NCI-H2029 (cell line): ENCODE results near the gene MLC1.
A peak's percentile ranks its signal among the peaks of the same experiment; 100 is the strongest.

Experiments
- DNase-seq: peaks from one replicate; lab custom pipeline; 2025; lab: John Stamatoyannopoulos, UW

MLC1 gene

DNA sequence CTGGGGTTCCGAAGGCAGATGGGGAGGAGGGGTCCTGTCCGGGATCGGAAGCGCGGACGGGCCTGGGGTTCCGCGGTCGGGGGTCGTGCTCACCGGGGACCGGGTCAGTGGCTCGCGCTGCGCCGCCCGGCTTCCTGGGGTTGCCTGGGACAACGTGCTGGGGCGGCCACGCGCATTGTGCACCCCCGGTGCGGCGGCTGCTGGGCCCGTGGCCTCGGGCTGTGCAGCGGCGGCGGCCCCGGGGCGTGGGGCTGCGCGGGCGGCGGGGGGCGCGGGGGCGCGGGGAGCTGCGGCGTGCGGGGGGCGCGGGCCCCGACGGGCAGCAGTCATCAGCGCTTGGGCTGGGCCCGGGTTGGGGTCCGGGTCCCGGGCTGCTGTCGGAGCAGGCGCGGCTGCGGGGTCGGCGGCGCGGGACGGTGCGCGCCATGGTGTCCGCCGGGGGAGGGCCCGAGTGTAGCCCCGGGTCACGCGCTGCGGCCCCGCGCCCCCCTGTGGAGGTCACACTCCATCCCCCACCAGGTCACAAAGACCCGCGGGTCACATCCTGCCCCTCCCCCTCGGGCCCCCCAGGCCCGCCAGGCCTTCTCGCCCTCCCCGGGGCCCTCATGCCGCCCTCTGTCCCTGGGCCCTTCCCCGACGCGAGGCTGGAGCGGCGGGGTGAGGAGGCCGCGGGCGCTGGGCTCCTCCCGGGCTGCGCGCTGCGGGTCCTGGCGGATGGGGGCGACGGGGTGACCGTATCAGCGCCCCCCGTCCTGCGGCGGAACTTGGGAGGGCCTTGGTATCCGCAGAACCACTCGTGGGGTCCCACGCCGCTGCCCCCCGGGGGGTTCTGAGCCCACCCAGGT, 26.9 kb downstream of the MLC1 start, which contains the start of gene TTLL8:
TSS of gene TTLL8 (minus strand) at position 238 of the 845 bp plus-strand sequence.
- no peak for DNase-seq

GRCh38 chr22:50057278-50058060, 27.8 kb downstream of the MLC1 start:
- no peak for DNase-seq

GRCh38 chr22:50056214-50056972, 28.8 kb downstream of the MLC1 start:
- no peak for DNase-seq

- DNase-seq = no peak
These were observed 31.4 kb downstream of the MLC1 start for GRCh38 chr22:50053861-50054260.

- no peak for DNase-seq
These were observed 33.3 kb downstream of the MLC1 start for GRCh38 chr22:50051930-50052329.

- DNase-seq = no peak
These were observed 35.7 kb downstream of the MLC1 start for GRCh38 chr22:50049299-50050195.

- no peak for DNase-seq
These were observed 36.4 kb downstream of the MLC1 start for GRCh38 chr22:50048836-50049235.

- no peak for DNase-seq
These were observed 37.0 kb downstream of the MLC1 start for GRCh38 chr22:50048061-50048765.

- DNase-seq = no peak
These were observed 37.9 kb downstream of the MLC1 start for GRCh38 chr22:50047346-50047745.

GRCh38 chr22:50046481-50047245, 38.6 kb downstream of the MLC1 start:
- DNase-seq = no peak

- DNase-seq = no peak
These were observed 39.2 kb downstream of the MLC1 start for GRCh38 chr22:50046019-50046415.

- no peak for DNase-seq
These were observed 39.8 kb downstream of the MLC1 start for GRCh38 chr22:50045211-50046018.

GRCh38 chr22:50044485-50045118, 40.6 kb downstream of the MLC1 start:
- DNase-seq = no peak

GRCh38 chr22:50041361-50042065, 43.7 kb downstream of the MLC1 start:
- DNase-seq = no peak

- DNase-seq = peak; percentile 8
These were observed 44.5 kb downstream of the MLC1 start for GRCh38 chr22:50040717-50041116.

GRCh38 chr22:50039669-50040443, 45.4 kb downstream of the MLC1 start:
- DNase-seq = no peak
